ENCODE results near the gene WDR74. TPM values are rescaled to one million over a fixed set of nuclear protein-coding genes. Genes with fewer than 3 reads are reported as not detected.
"Not testable (repeated sequence)": the region's sequence is repeated elsewhere in the genome, so short reads cannot be mapped to it uniquely, and the experiment has no call there.

WDR74 gene
- total RNA-seq, 2 donors from 2014 or later = 146 to 163 TPM

DNA sequence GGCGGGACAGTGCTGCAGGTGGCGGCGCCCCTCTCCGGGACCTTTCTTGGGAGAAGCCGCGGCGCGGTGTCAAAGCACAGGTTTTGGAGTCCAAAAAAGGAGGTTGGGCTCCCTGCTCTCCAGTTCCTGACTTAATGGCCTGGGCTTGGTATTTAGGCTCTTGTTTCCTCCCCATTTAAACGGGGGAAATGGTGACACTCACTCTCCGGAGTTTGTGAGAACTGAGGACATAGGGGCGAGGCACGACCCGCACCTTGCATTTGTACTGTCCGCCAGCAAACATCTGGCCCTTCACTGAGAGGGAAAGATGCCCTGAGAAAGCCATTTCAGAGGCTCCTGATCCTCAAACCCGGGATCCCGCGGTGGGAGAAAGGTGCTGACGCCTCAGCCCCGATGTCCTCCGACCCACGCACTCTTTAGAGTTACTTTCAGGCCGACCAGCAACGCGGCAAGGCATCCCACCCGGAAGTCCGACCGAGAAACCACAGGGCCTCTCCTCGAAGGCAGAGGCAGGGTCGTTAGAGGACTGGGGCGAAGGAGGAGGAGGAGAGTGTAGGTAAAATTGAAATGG is 2.9 kb upstream of the WDR74 start:
- H3K27ac Mint-ChIP-seq = no peak overlapping the region
- peaks cover 22% of the 10 kb centered on the region for H3K4me1 Mint-ChIP-seq
- DNase-seq (peak in 1 of 3 donors; percentile 16), ATAC-seq (no peak)
- H3K9me3 ChIP-seq (ENCODE audit: control insufficient read depth, low read length, poor library complexity, severe bottlenecking) = no peaks in the 10 kb centered on the region
- H3K4me3 Mint-ChIP-seq = no peak overlapping the region
- peaks cover 7% of the 10 kb centered on the region for H3K36me3 Mint-ChIP-seq (ENCODE audit: low read depth)
- no peaks in the 10 kb centered on the region for H3K27me3 Mint-ChIP-seq

DNA sequence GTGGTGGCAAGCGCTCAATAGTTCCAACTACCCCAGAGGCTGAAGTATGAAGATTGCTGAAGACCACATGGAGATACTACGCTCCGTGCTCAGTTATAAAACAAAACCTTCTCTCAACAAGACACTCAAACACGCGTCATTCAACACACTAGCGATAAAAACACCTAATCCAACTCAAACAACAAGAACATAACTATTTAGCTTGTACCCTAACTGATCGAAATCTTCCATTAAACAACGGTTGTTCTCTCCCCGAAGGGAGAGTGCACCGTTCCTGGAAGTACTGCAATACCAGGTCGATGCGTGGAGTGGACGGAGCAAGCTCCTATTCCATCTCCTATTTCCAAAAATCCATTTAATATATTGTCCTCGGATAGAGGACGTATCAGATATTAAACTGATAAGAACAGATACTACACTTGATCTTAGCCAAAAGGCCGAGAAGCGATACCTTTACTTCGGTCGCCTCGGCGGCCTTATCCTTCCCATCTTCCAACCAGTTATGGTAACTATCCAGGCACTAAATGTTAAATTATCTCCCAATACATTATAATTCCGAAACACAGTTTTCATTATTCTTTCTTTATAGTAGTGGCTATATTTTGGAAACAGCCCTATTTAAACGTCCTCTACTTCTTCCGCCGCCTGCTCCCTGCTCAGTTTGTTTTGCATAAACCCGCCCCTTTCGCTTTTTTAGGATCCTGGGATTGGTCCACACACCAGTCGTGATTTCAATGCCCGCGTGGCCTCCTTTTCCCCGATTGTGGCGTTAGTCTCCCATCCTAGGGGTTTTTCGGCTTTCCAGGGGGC is 2.2 kb upstream of the WDR74 start:
- peak; percentile 64 to 73 (median 72) for DNase-seq

DNA sequence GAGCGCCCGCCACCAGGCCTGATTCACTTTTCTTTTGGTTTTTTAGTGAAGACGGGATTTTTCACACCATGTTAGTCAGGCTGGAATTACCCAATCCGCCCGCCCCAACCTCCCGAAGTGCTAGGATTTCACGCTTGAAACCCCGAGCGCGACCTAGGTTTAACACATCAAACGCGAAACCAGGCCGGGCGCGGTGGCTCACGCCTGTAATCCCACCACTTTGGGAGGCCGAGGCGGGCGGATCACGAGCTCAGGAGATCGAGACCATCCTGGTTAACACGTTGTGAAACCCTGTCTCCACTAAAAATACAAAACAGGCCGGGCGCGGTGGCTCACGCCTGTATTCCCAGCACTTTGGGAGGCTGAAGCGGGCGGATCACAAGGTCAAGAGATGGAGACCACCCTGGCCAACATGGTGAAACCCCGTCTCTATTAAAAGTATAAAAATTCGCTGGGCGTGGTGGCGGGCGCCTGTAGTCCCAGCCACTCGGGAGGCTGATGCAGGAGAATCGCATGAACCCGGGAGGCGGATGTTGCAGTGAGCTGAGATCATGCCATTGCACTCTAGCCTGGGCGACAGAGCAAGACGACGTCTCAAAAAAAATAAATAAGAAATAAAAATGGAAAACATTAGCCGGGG is 1.5 kb upstream of the WDR74 start:
- not testable (repeated sequence) for H3K4me3 Mint-ChIP-seq; H3K36me3 Mint-ChIP-seq (ENCODE audit: low read depth); H3K9me3 ChIP-seq (ENCODE audit: control insufficient read depth, low read length, poor library complexity, severe bottlenecking); H3K27me3 Mint-ChIP-seq; H3K27ac Mint-ChIP-seq
- DNase-seq (peak; percentile 60 to 73 (median 66)), ATAC-seq (peak; percentile 49)
- H3K4me1 Mint-ChIP-seq = peaks cover 25% of the 10 kb centered on the region

More for the DNA sequence above, 2.2 kb upstream of the WDR74 start:
- Mint-ChIP-seq H3K36me3 (ENCODE audit: low read depth) (peaks cover 7% of the 10 kb centered on the region), H3K4me3 (no peak overlapping the region), H3K27ac (no peak overlapping the region), H3K4me1 (peaks cover 23% of the 10 kb centered on the region), H3K27me3 (no peaks in the 10 kb centered on the region)
- peak; percentile 54 for ATAC-seq
- no peaks in the 10 kb centered on the region for H3K9me3 ChIP-seq (ENCODE audit: control insufficient read depth, low read length, poor library complexity, severe bottlenecking)

DNA sequence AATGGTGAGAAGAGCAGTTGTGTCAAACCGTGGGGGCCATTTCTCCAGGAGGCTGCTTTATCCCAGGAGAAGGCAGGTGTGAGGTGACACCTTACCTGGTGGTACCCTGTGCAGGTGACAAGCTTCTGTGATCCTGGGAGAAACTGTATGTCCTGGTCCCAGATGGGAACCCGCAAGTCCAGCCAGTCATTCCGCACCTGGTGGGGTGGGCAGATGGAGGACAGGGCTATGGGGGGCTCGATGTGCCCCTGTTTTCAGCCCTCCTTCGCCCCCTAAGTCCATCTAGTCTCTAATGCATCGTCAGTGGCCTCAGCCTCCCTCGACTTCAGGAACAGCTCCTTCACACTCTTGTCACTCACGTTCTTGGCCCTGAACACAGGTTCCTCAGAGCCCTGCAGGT is 4.1 kb downstream of the WDR74 start:
- no peak for ATAC-seq
- no peaks in the 10 kb centered on the region for H3K9me3 ChIP-seq (ENCODE audit: control insufficient read depth, low read length, poor library complexity, severe bottlenecking)
- Mint-ChIP-seq H3K36me3 (ENCODE audit: low read depth) (peaks cover 7% of the 10 kb centered on the region), H3K4me3 (no peak overlapping the region), H3K4me1 (peaks cover 42% of the 10 kb centered on the region), H3K27ac (peak overlapping the region; percentile 63), H3K27me3 (no peaks in the 10 kb centered on the region)
- DNase-seq = no peak

DNA sequence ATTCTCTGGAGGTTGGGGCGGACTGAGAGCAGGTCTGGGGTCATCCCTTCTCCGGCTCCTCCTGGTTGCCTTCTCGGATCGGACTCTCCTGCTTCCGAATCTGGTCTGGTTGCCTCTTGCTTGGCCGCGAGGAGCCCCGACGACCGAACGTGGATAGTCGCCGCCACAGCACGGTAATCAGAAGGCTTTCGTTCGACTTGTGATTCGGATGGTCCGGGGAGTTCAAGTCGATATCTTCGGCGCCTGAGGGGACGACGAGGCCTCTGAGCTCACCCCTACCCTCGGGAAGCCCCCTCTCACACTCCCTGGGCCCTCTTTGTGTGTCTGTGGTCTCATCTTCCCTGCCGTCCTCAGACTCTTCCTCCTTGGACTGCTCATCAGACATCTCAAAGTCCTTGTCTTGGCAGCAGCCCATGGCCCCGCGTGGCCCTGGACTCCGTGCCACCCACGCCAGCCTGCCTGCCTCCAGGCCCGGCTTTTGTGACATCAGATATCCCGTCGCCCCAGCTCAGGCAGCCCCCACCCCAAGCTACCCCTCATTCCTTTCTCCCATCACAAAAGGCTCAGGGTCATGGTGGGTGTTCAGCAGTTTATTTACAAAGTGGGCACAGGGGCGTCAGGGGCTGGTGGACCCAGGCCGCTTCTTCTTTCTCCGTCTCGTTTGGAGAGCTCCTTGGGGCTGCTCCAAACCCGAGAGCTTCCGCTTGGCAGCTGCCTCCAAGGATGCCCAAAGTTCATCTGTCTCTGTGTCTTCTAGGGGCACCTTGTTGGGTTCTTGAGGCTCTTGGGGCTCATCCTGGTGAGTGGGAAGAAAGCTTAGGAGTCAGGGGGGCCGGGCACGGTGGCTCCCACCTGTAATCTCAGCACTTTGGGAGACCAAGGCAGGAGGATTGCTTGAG is 6.8 kb downstream of the WDR74 start, which contains the start of gene TEX54:
TEX54 (minus strand) TSS at position 506 of the 899 bp plus-strand sequence.
- Mint-ChIP-seq H3K4me1 (peaks cover 33% of the 10 kb centered on the region), H3K27ac (peak within 1 kb of the TSS; percentile 99), H3K4me3 (peak within 1 kb of the TSS; percentile 99), H3K27me3 (no peaks in the 10 kb centered on the region), H3K36me3 (ENCODE audit: low read depth) (peaks cover 2% of the 10 kb centered on the region)
- ATAC-seq (peak; percentile 1), DNase-seq (no peak)
- H3K9me3 ChIP-seq (ENCODE audit: control insufficient read depth, low read length, poor library complexity, severe bottlenecking) = no peaks in the 10 kb centered on the region

DNA sequence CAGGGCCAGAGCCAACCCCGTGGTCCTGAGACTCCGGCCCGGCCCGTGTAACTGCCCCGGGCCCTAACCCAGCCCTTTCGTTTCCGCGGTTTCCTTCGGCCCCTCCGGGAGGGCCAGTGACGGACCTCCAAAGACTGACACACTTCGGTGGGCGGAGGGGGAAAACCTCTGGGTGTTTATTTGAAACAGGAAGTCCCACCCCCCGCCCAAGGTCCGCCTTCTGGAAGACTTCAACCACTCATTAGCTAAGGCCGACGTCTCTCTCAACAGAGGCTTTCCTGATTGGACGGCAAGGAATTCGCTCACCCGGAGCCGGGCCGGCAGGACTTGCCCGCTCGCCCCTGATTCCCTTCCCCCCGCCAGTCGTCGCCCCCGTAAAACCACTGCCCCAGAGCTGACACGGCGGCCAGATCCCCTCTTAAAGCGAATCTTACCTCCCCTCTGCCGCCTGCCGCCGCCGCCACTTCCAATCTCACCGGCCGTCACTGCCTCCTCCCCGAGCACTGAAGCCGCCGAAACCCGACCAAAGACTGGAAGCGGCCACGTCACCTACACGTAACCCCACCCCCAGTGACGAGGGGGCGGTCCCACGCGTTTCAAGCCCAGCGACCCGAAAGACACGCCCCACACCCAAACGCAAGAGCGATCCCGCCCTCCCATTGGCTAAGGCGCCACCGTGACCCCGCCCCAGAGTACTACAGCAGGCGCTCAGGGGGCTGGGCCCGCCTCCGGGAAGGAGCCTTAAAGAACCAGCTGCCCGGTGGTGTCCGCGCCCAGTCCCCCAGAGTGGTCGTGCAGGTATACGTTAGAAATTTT is 7.7 kb downstream of the WDR74 start, which contains the start of gene STX5:
STX5 (minus strand) TSS at position 532 of the 816 bp plus-strand sequence. CDS start 808 bp downstream, outside the sequence.
- Mint-ChIP-seq H3K27ac (peak within 1 kb of the TSS; percentile 99), H3K36me3 (ENCODE audit: low read depth) (no peaks in the 10 kb centered on the region), H3K4me1 (peaks cover 33% of the 10 kb centered on the region), H3K4me3 (peak within 1 kb of the TSS; percentile 99), H3K27me3 (no peaks in the 10 kb centered on the region)
- peak; percentile 98 to 99 (median 98) for DNase-seq
- no peaks in the 10 kb centered on the region for H3K9me3 ChIP-seq (ENCODE audit: control insufficient read depth, low read length, poor library complexity, severe bottlenecking)
- ATAC-seq = peak; percentile 93

DNA sequence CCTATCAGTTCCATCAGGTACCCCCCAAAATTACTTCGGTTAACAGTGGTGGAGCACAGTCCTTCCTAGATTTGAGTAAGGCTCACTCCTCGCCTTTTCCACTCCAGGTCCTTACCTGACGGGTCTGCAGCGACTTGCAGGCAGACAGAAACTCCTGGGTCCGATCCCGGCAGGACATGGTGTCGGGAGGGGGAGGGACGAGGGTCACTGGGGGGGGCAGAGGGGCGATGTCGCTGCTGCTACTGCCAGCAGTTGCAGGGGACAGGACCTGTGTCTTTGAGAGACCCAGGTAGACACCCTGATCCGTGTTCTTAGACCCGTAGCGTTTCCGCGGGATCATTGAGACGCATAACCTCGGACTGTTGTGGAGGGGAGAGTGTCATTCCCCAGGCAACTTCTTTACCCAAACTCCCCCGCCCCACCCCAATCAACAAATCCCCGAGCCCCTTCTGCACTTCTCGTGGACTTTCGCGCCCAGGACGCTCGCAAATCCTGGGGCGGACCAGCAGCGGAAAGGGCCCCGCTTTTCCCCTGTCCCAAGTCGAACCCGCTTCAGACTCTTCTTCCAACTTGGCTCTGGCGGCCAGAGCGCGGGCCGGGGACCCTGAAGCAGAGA is 8.4 kb downstream of the WDR74 start:
- Mint-ChIP-seq H3K36me3 (ENCODE audit: low read depth) (no peaks in the 10 kb centered on the region), H3K4me3 (peak overlapping the region; percentile 99), H3K4me1 (peaks cover 31% of the 10 kb centered on the region), H3K27ac (peak overlapping the region; percentile 99), H3K27me3 (no peaks in the 10 kb centered on the region)
- DNase-seq (no peak), ATAC-seq (no peak)
- no peaks in the 10 kb centered on the region for H3K9me3 ChIP-seq (ENCODE audit: control insufficient read depth, low read length, poor library complexity, severe bottlenecking)

DNA sequence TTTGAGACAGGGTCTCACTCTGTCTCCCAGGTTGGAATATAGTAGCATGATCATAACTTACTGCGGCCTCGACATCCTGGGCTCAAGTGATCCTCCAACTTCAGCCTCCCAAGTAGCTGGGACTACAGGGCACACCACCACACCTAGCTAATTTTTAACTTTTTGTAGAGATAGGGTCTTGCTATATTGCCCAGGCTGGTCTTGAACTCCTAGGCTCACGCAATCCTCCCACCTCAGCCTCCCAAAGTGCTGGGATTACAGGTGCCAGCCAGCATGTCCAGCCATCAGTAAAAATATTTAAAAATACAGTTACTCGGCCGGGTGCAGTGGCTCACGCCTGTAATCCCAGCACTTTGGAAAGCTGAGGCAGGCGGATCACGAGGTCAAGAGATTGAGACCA is 11.3 kb downstream of the WDR74 start:
- not testable (repeated sequence) for H3K27ac Mint-ChIP-seq; ATAC-seq; H3K9me3 ChIP-seq (ENCODE audit: control insufficient read depth, low read length, poor library complexity, severe bottlenecking); H3K4me3 Mint-ChIP-seq; H3K27me3 Mint-ChIP-seq; H3K36me3 Mint-ChIP-seq (ENCODE audit: low read depth); DNase-seq
- H3K4me1 Mint-ChIP-seq = peaks cover 24% of the 10 kb centered on the region

DNA sequence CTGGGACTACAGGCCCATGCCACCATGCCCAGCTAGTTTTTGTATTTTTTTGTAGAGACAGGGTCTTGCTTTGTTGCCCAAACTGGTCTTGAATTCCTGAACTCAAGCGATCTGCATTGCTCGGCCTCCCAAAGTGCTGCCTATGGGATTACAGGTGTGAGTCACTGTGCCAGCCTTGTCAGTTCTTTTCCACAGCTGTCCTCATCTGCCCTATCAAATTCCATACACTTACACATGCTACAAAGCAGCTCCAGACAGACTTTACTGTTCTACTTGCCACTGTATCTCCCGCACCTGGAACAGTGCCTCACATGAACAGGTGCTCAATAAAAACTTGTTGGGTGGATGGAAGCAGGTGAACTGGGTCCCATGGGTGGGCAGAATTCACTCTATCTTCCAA is 15.7 kb downstream of the WDR74 start:
- Mint-ChIP-seq H3K4me3 (no peak overlapping the region), H3K27me3 (no peaks in the 10 kb centered on the region), H3K4me1 (peaks cover 7% of the 10 kb centered on the region), H3K36me3 (ENCODE audit: low read depth) (peaks cover 7% of the 10 kb centered on the region), H3K27ac (no peak overlapping the region)
- ATAC-seq = no peak
- DNase-seq = no peak
- no peaks in the 10 kb centered on the region for H3K9me3 ChIP-seq (ENCODE audit: control insufficient read depth, low read length, poor library complexity, severe bottlenecking)

DNA sequence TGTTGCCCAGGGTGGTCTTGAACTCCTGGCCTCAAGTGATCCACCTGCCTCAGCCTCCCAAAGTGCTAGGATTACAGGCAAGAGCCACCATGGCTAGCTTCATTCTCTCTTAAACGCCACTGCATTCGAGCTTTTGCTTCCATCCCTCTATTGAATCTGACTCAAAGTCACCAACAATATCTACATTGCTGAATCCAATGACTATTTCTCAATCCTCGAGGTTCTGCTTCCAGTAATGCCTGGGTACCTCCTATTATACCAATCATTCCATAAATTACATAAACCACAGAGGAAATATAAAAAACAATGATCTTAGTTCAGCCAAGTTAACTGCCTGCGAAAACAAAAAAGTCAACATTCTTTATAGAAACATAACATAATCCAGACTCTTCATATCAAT is 22.3 kb downstream of the WDR74 start:
- H3K4me3 Mint-ChIP-seq = no peak overlapping the region

DNA sequence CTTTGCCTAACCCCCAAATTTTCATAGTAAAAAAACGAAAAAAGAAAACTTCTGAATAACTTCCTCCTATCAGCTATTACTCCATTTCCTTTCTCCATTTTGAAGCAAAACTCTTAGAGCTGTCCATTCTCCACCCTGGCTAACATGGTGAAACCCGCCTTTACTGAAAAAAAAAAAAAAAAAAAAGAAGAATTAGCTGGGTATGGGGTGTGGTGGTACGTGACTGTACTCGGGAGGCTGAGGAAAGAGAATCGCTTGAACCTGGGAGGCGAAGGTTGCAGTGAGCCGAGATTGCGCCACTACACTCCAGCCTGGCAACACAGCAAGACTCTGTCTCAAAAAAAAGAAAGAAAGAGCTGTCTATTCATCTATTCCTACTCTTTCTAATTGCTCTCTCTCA is 22.8 kb downstream of the WDR74 start:
- Mint-ChIP-seq H3K4me3 (no peak overlapping the region), H3K27me3 (no peaks in the 10 kb centered on the region), H3K4me1 (peaks cover 3% of the 10 kb centered on the region), H3K27ac (no peak overlapping the region), H3K36me3 (ENCODE audit: low read depth) (peaks cover 2% of the 10 kb centered on the region)
- DNase-seq (no peak), ATAC-seq (no peak)
- H3K9me3 ChIP-seq (ENCODE audit: control insufficient read depth, low read length, poor library complexity, severe bottlenecking) = no peaks in the 10 kb centered on the region

More for the DNA sequence above, 22.3 kb downstream of the WDR74 start:
- H3K4me1 Mint-ChIP-seq = peaks cover 3% of the 10 kb centered on the region
- no peak for DNase-seq
- H3K27ac Mint-ChIP-seq = no peak overlapping the region
- no peaks in the 10 kb centered on the region for H3K27me3 Mint-ChIP-seq
- ATAC-seq = no peak
- peaks cover 2% of the 10 kb centered on the region for H3K36me3 Mint-ChIP-seq (ENCODE audit: low read depth)
- no peaks in the 10 kb centered on the region for H3K9me3 ChIP-seq (ENCODE audit: control insufficient read depth, low read length, poor library complexity, severe bottlenecking)

DNA sequence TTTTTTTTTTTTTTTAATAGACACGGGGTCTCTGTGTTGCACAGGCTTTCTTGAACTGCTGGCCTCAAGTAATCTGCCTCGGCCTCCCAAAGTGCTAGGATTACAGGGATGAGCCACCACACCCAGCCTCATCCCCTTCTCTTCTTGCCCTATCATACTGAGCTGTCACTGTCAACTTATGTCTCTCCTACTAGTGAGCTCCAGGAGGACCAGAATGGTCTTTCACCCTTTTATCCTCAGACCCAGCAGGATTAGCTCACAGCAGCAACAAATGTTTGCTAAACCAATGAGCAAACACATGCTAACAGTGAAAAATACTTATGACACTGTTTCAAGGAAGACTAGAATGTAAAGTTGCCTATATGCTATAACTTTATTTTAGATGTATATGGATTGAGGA is 27.7 kb downstream of the WDR74 start:
- DNase-seq = no peak
- H3K9me3 ChIP-seq (ENCODE audit: control insufficient read depth, low read length, poor library complexity, severe bottlenecking) = no peaks in the 10 kb centered on the region
- H3K27ac Mint-ChIP-seq = peak overlapping the region; percentile 92
- H3K4me1 Mint-ChIP-seq = peaks cover 13% of the 10 kb centered on the region
- peak overlapping the region; percentile 73 for H3K4me3 Mint-ChIP-seq
- ATAC-seq = no peak
- H3K36me3 Mint-ChIP-seq (ENCODE audit: low read depth) = no peaks in the 10 kb centered on the region
- no peaks in the 10 kb centered on the region for H3K27me3 Mint-ChIP-seq
